ENCODE measurements around the gene C17orf107. TPM values are rescaled to one million over a fixed set of nuclear protein-coding genes. Genes with fewer than 3 reads are reported as not detected.
A peak's percentile ranks its signal among the peaks of the same experiment; 100 is the strongest.

Gene C17orf107
- total RNA-seq, 4 donors from 2014 or later, result 0.10 to 0.33 TPM; not detected in 2

DNA sequence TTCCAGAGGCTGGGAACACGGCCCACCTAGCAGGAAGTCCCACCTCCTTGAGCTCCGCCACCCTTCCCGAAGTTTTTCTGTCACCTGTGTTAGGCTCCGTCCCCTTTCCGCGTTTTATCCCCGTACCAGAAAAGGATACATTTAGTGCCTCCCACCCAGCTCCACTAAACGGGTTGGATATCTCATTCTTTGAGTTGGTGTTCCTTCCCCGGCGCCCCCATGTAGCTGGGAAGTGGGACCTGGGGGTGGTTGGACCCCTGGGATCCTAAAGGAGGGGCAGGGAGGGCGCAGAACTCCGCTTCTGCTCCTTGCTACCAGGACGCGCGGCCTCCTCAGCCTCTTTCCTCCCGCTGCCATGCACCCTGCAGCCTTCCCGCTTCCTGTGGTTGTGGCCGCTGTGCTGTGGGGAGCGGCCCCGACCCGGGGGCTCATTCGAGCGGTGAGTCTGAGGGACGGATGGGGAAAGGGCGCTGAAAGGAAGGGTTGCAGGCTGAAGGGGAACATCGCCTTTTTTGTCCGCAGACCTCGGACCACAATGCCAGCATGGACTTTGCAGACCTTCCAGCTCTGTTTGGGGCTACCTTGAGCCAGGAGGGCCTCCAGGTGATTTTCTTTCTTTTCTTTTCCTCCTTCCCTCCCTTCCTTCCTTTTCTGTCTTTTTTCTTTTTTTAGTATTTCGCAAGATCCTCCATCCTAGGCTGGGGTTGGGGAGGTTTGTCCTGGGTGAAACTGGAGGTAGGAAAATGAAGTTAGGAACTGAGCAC, 41.4 kb downstream of the C17orf107 start:
- ATAC-seq, result peak in 1 of 2 donors; percentile 78
- TF ChIP-seq, protein P1, sequence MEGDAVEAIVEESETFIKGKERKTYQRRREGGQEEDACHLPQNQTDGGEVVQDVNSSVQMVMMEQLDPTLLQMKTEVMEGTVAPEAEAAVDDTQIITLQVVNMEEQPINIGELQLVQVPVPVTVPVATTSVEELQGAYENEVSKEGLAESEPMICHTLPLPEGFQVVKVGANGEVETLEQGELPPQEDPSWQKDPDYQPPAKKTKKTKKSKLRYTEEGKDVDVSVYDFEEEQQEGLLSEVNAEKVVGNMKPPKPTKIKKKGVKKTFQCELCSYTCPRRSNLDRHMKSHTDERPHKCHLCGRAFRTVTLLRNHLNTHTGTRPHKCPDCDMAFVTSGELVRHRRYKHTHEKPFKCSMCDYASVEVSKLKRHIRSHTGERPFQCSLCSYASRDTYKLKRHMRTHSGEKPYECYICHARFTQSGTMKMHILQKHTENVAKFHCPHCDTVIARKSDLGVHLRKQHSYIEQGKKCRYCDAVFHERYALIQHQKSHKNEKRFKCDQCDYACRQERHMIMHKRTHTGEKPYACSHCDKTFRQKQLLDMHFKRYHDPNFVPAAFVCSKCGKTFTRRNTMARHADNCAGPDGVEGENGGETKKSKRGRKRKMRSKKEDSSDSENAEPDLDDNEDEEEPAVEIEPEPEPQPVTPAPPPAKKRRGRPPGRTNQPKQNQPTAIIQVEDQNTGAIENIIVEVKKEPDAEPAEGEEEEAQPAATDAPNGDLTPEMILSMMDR (IDR thresholded peaks at IDR 0.05 in 4 of 5, conservative IDR thresholded peaks at IDR 0.05 in 1 of 5), result no peak
- TF ChIP-seq POLR2A (IDR thresholded peaks at IDR 0.05), result no peak

DNA sequence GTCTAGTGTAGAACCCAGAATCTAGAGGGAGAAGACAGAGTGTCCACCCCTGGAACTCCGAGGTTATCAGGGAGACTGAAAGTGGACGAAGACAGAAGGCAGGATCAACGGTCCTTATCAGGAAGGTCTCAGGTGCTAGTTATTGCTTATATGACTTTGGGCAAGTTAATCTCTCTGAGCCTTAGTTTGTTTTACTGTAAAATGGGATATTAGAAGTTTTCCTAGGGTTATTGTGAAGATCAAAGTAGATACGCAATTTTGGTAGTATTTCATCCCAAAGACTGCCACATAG, 41.9 kb downstream of the C17orf107 start:
- no peak for TF ChIP-seq POLR2A (IDR thresholded peaks at IDR 0.05)
- TF ChIP-seq, protein P1 (IDR thresholded peaks at IDR 0.05 in 4 of 5, conservative IDR thresholded peaks at IDR 0.05 in 1 of 5), result no peak
- in situ Hi-C loops (cut with MboI; ENCODE audit: low sequenced_read_pairs in 4 of 4) (no loop called here), intact Hi-C loops (cut with DNase I; ENCODE audit: low total_unique reads) (loop anchor here (2.0 kb wide), 3 partner anchors 26 to 60 kb away; partner anchors contain the start of genes CAMTA2 and SPAG7)
- no peak for DNase-seq
- Histone ChIP-seq H3K27me3 (no peaks in the 10 kb centered on the region), H3K27ac (peak overlapping the region; percentile 94 to 97 (median 94)), H3K9me3 (no peaks in the 10 kb centered on the region), H3K4me3 (peak overlapping the region; percentile 91 to 98 (median 92)), H3K36me3 (peaks cover 0 to 51% of the 10 kb centered on the region in 2 donors), H3K4me1 (peaks cover 53 to 55% of the 10 kb centered on the region in 2 donors)
- ATAC-seq, result no peak

More for the DNA sequence above, 41.4 kb downstream of the C17orf107 start:
- Histone ChIP-seq H3K36me3 (peaks cover 0 to 48% of the 10 kb centered on the region in 2 donors), H3K4me1 (peaks cover 50 to 55% of the 10 kb centered on the region in 2 donors), H3K9me3 (no peaks in the 10 kb centered on the region), H3K4me3 (peak overlapping the region; percentile 91 to 98 (median 92)), H3K27ac (peak overlapping the region; percentile 94 to 97 (median 94)), H3K27me3 (no peaks in the 10 kb centered on the region)
- in situ Hi-C loops (cut with MboI; ENCODE audit: low sequenced_read_pairs in 4 of 4), result no loop called here
- intact Hi-C loops (cut with DNase I; ENCODE audit: low total_unique reads), result loop anchor here (2.0 kb wide), 3 partner anchors 26 to 60 kb away; partner anchors contain the start of genes CAMTA2 and SPAG7
- peak; percentile 82 to 90 for DNase-seq

DNA sequence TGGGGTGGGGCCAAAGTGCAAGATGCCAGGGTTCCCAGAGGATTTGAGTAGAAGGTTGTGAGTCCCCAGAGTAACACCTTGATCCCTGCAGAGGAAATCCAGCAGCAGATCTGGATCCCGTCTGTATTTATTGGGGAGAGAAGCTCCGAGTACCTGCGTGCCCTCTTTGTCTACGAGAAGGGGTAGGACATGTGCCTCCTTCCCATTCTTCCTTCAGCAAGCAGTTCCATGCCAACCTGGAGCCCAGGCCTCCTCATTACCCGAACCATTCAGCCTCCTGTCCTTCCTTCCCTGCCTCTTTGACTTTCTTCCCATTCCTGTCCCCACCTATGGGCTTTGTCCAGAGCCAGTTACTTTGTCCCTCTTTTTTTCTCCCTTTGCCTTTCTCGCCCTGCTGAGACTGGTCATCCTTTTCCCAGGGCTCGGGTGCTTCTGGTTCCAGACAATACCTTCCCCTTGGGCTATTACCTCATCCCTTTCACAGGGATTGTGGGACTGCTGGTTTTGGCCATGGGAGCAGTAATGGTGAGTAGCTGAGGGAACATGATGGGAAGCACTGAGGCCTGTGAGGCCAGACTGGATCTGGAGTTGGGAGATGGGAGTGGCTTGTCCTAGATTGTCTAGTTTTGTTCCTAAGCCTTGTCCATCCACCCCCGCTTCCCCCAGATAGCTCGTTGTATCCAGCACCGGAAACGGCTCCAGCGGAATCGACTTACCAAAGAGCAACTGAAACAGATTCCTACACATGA, 43.6 kb downstream of the C17orf107 start:
- peaks cover 52 to 56% of the 10 kb centered on the region in 2 donors for H3K4me1 ChIP-seq
- peaks cover 0 to 46% of the 10 kb centered on the region in 2 donors for H3K36me3 ChIP-seq
- no peaks in the 10 kb centered on the region for H3K27me3 ChIP-seq
- H3K9me3 ChIP-seq, result no peaks in the 10 kb centered on the region
- no peak overlapping the region for H3K4me3 ChIP-seq
- no peak for TF ChIP-seq POLR2A (IDR thresholded peaks at IDR 0.05)
- TF ChIP-seq, protein P1 (IDR thresholded peaks at IDR 0.05 in 4 of 5, conservative IDR thresholded peaks at IDR 0.05 in 1 of 5), result no peak
- intact Hi-C loops (cut with DNase I; ENCODE audit: low total_unique reads), result no loop called here
- H3K27ac ChIP-seq, result peak overlapping the region; percentile 96 to 100 (median 98)
- DNase-seq, result no peak
- in situ Hi-C loops (cut with MboI; ENCODE audit: low sequenced_read_pairs in 4 of 4), result no loop called here
- ATAC-seq, result no peak

- no peak for TF ChIP-seq POLR2A (IDR thresholded peaks at IDR 0.05)
- TF ChIP-seq, protein P1 (IDR thresholded peaks at IDR 0.05 in 4 of 5, conservative IDR thresholded peaks at IDR 0.05 in 1 of 5), result no peak
- intact Hi-C loops (cut with DNase I; ENCODE audit: low total_unique reads), result no loop called here
- peaks cover 40 to 44% of the 10 kb centered on the region in 2 donors for H3K4me1 ChIP-seq
- peaks cover 0 to 40% of the 10 kb centered on the region in 2 donors for H3K36me3 ChIP-seq
- H3K27me3 ChIP-seq, result no peaks in the 10 kb centered on the region
- ATAC-seq (no peak), DNase-seq (no peak)
- in situ Hi-C loops (cut with MboI; ENCODE audit: low sequenced_read_pairs in 4 of 4), result no loop called here
- H3K27ac ChIP-seq, result peak overlapping the region; percentile 96 to 100 (median 98)
- H3K9me3 ChIP-seq, result no peaks in the 10 kb centered on the region
- no peak overlapping the region for H3K4me3 ChIP-seq
These were observed 44.8 kb downstream of the C17orf107 start for GRCh38 chr17:4944163-4944553.
